Trophoblast cell (in vitro differentiated cells and primary cell): ENCODE measurements around the gene TMEM244. TPM values are rescaled to one million over a fixed set of nuclear protein-coding genes. Genes with fewer than 3 reads are reported as not detected.

Experiments used
- DNase-seq, 2 donors: peaks; one replicate each; pipeline ENCODE4 v3.0.0-alpha.2; 2016
- H2AFZ ChIP-seq: 2 replicates; pipeline ENCODE4 v1.6.1; 2013; ENCODE audit warnings: low read length, moderate library complexity, mild to moderate bottlenecking; ENCODE audit not compliant: insufficient read depth, poor library complexity
- H2AK5ac ChIP-seq: 2 replicates; pipeline ENCODE4 v1.6.1; 2013; ENCODE audit warnings: mild to moderate bottlenecking, low read length
- H2BK120ac ChIP-seq: 2 replicates; pipeline ENCODE4 v1.6.1; 2013; ENCODE audit warnings: low read length, mild to moderate bottlenecking, moderate library complexity; ENCODE audit not compliant: insufficient read depth, poor library complexity
- H2BK12ac ChIP-seq: 2 replicates; pipeline ENCODE4 v1.6.1; 2013; ENCODE audit warnings: mild to moderate bottlenecking, low read length, moderate library complexity
- H2BK5ac ChIP-seq: 2 replicates; pipeline ENCODE4 v1.6.1; 2013; ENCODE audit warnings: low read length, low read depth, moderate library complexity, mild to moderate bottlenecking; ENCODE audit not compliant: poor library complexity
- H3K14ac ChIP-seq: 2 replicates; pipeline ENCODE4 v1.6.1; 2013; ENCODE audit warnings: mild to moderate bottlenecking, low read length
- H3K18ac ChIP-seq: 2 replicates; pipeline ENCODE4 v1.6.1; 2013; ENCODE audit warnings: mild to moderate bottlenecking, low read length
- H3K23ac ChIP-seq: 2 replicates; pipeline ENCODE4 v1.6.1; 2013; ENCODE audit warnings: low read length
- H3K27ac ChIP-seq: 2 replicates; pipeline ENCODE4 v1.5.1; 2013; ENCODE audit warnings: low read depth, mild to moderate bottlenecking, inconsistent platforms, low read length, moderate library complexity
- H3K27me3 ChIP-seq: 2 replicates; pipeline ENCODE4 v1.6.1; 2013; ENCODE audit warnings: inconsistent platforms, mild to moderate bottlenecking, low read length, moderate library complexity; ENCODE audit not compliant: insufficient read depth
- H3K36me3 ChIP-seq, 2 experiments: 1 replicate in 1 of 2; 2 replicates in 1 of 2; pipeline ENCODE4 v1.6.1; 2013; ENCODE audit warnings: low read length in 2 of 2, mild to moderate bottlenecking in 2 of 2, moderate library complexity in 1 of 2; ENCODE audit not compliant: insufficient read depth in 2 of 2, control insufficient read depth in 1 of 2
- H3K4ac ChIP-seq: 2 replicates; pipeline ENCODE4 v1.6.1; 2013; ENCODE audit warnings: low read depth, mild to moderate bottlenecking, low read length, moderate library complexity
- H3K4me1 ChIP-seq, 2 experiments: 1 replicate in 1 of 2; 2 replicates in 1 of 2; pipeline ENCODE4 v1.6.1; 2013; ENCODE audit warnings: low read length in 2 of 2, mild to moderate bottlenecking in 2 of 2, moderate library complexity in 1 of 2; ENCODE audit not compliant: insufficient read depth in 2 of 2, control insufficient read depth in 1 of 2
- H3K4me2 ChIP-seq: 2 replicates; pipeline ENCODE4 v1.6.1; 2013; ENCODE audit warnings: inconsistent platforms, mild to moderate bottlenecking, low read length, moderate library complexity
- H3K4me3 ChIP-seq: 2 replicates; pipeline ENCODE4 v1.5.1; 2013; ENCODE audit warnings: mild to moderate bottlenecking, low read depth, low read length, inconsistent platforms
- H3K79me1 ChIP-seq: one replicate; pipeline ENCODE4 v1.6.1; 2013; ENCODE audit warnings: low read length
- H3K79me2 ChIP-seq: 2 replicates; pipeline ENCODE4 v1.6.1; 2013; ENCODE audit warnings: low read length, mild to moderate bottlenecking; ENCODE audit not compliant: control insufficient read depth, insufficient read depth, poor library complexity
- H3K9ac ChIP-seq: 2 replicates; pipeline ENCODE4 v1.6.1; 2013; ENCODE audit warnings: mild to moderate bottlenecking, low read length
- H3K9me3 ChIP-seq: 2 replicates; pipeline ENCODE4 v1.6.1; 2013; ENCODE audit warnings: low read depth, mild to moderate bottlenecking, control low read depth, inconsistent platforms, low read length; ENCODE audit not compliant: insufficient read depth
- H4K12ac ChIP-seq: 2 replicates; pipeline ENCODE4 v1.6.1; 2013; ENCODE audit warnings: low read depth, mild to moderate bottlenecking, low read length, moderate library complexity
- H4K8ac ChIP-seq: 2 replicates; pipeline ENCODE4 v1.6.1; 2013; ENCODE audit warnings: low read depth, mild to moderate bottlenecking, low read length, moderate library complexity
- H4K91ac ChIP-seq: one replicate; pipeline ENCODE4 v1.6.1; 2013; ENCODE audit warnings: low read depth, mild to moderate bottlenecking, low read length, moderate library complexity
- WGBS: extraction: QIAGEN DNeasy Blood & Tissue Kit; methylation state at CpG from one replicate; pipeline ENCODE4 v1.1.7; 2013; ENCODE audit warnings: missing lambda C conversion rate; ENCODE audit not compliant: insufficient read length, insufficient coverage; ENCODE audit errors: extremely low coverage; 5-methylcytosine and 5-hydroxymethylcytosine counted together
- polyA plus RNA-seq: library from polyadenylated mRNA; stranded (reverse); fragments of 200-250 nt; gene quantifications from 2 replicates; pipeline ENCODE4 v1.2.3, GENCODE V29; 2013

Gene TMEM244, protein sequence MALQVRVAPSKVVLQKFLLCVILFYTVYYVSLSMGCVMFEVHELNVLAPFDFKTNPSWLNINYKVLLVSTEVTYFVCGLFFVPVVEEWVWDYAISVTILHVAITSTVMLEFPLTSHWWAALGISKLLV
- polyA plus RNA-seq, result not detected in 2 replicates

DNA sequence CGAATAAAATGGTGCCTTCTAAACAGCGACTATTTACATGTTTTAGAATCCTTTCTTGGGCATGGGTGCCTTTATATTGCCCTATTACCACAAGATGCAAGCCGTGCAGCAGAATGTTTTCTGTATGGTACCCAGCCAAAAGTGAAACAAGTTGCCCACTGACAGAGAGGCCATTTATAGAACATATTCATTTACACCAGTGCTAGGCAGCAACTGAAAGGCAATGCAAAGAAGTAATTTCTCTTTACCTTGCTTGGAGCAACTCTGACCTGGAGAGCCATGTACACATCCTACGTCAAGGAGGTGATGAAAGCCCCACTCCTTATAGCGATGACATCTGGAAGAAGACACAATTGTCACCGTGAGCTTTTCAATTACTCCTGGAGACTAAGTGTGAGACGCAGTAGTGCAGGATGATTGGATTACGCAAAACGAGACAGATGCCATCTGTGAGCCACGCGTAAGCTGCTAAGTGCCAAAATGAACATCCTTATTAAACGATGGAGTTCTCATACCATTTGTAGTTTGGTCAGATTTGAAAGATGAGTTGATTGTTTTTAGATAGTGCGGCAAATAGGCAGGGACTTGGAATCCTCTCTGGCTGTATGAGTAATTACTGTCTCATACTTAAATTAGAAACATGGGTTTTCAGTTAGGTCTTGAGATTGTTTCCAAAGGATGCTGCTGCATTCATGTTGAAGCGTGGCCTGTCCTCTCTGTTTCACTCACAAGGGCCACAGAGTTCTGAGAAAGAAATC is at the start of gene TMEM244:
Gene TMEM244, minus strand, starts transcription at position 408 of the 758 bp plus-strand sequence. Its CDS starts 127 bp downstream, at position 281.
- no peak within 1 kb of the TSS for H3K14ac ChIP-seq
- no peak within 1 kb of the TSS for H4K91ac ChIP-seq
- H3K9me3 ChIP-seq, result no peaks in the 10 kb centered on the region
- H3K79me2 ChIP-seq, result no peaks in the 10 kb centered on the region
- H3K4me1 ChIP-seq, result no peaks in the 10 kb centered on the region
- no peak within 1 kb of the TSS for H3K4me3 ChIP-seq
- H4K12ac ChIP-seq, result no peak within 1 kb of the TSS
- H3K23ac ChIP-seq, result no peak within 1 kb of the TSS
- H2AK5ac ChIP-seq, result no peak within 1 kb of the TSS
- no peak within 1 kb of the TSS for H3K4ac ChIP-seq
- H3K18ac ChIP-seq, result no peak within 1 kb of the TSS
- WGBS, result no CpG with 5 or more reads among the region's 14 CpGs
- no peaks in the 10 kb centered on the region for H3K36me3 ChIP-seq
- no peaks in the 10 kb centered on the region for H3K79me1 ChIP-seq
- no peak within 1 kb of the TSS for H3K4me2 ChIP-seq
- no peak within 1 kb of the TSS for H2AFZ ChIP-seq
- H2BK120ac ChIP-seq, result no peak within 1 kb of the TSS
- H4K8ac ChIP-seq, result no peak within 1 kb of the TSS
- DNase-seq, result peak in 1 of 2 donors; percentile 9
- no peaks in the 10 kb centered on the region for H3K27me3 ChIP-seq
- H3K9ac ChIP-seq, result no peak within 1 kb of the TSS
- H2BK5ac ChIP-seq, result no peak within 1 kb of the TSS
- no peak within 1 kb of the TSS for H3K27ac ChIP-seq
- H2BK12ac ChIP-seq, result no peak within 1 kb of the TSS

DNA sequence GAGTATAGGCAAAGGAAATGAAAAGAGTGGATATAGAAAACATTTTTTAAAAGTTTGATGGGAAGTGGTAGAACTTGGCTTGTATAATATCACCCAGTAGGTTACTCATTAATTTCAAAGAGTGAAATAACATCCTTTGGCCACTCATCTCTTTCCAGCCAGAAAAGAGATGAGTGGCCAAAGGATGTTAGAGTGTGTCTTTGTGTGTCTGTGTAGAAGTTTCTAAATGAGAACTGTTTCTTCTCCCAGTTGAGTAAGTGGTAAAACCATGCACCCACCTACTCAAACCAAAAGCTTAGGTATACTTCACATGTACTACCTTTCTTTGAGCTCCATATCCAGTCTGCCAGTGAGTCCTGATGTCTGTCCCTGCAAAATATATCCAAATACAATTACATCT is 47.7 kb upstream of the TMEM244 start:
- Histone ChIP-seq H3K9me3 (no peaks in the 10 kb centered on the region), H3K79me1 (no peaks in the 10 kb centered on the region), H2AK5ac (no peak overlapping the region), H4K12ac (no peak overlapping the region), H3K79me2 (no peaks in the 10 kb centered on the region), H4K8ac (no peak overlapping the region), H3K23ac (no peak overlapping the region), H3K4ac (no peak overlapping the region), H3K18ac (no peak overlapping the region), H3K27me3 (no peaks in the 10 kb centered on the region), H3K14ac (no peak overlapping the region), H3K4me3 (no peak overlapping the region), H3K4me2 (no peak overlapping the region), H2BK5ac (no peak overlapping the region), H3K36me3 (no peaks in the 10 kb centered on the region), H3K4me1 (no peaks in the 10 kb centered on the region), H3K27ac (no peak overlapping the region), H2BK12ac (no peak overlapping the region), H4K91ac (no peak overlapping the region), H2BK120ac (no peak overlapping the region), H3K9ac (no peak overlapping the region), H2AFZ (no peak overlapping the region)
- no peak for DNase-seq

DNA sequence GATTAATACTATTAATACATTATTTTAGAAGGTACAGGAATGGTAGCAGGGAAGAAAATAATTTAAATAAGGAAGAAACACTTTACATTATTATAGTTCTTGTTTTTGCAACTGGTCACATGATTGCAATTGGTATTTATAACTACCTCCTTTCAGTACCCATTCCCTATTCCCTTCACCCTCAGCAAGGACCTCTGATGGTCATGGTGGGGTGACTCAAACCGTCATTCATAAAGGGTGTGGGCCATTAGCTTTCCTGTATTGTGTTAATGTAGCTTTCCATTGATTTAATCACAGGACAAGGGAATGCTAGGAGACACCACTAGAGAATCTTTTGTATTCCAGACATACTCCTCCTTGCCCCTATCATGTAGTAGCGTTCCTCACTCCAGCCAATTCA is 47.2 kb upstream of the TMEM244 start:
- Histone ChIP-seq H2BK12ac (no peak overlapping the region), H3K36me3 (no peaks in the 10 kb centered on the region), H3K27me3 (no peaks in the 10 kb centered on the region), H3K79me2 (no peaks in the 10 kb centered on the region), H3K9ac (no peak overlapping the region), H3K79me1 (no peaks in the 10 kb centered on the region), H3K27ac (no peak overlapping the region), H2AFZ (no peak overlapping the region), H3K18ac (no peak overlapping the region), H4K8ac (no peak overlapping the region), H2BK120ac (no peak overlapping the region), H3K23ac (no peak overlapping the region), H3K4me3 (no peak overlapping the region), H3K4ac (no peak overlapping the region), H3K4me2 (no peak overlapping the region), H4K12ac (no peak overlapping the region), H3K9me3 (no peaks in the 10 kb centered on the region), H2AK5ac (no peak overlapping the region), H4K91ac (no peak overlapping the region), H3K14ac (no peak overlapping the region), H2BK5ac (no peak overlapping the region), H3K4me1 (no peaks in the 10 kb centered on the region)
- no CpG with 5 or more reads among the region's 2 CpGs for WGBS
- DNase-seq, result peak in 1 of 2 donors; percentile 12

DNA sequence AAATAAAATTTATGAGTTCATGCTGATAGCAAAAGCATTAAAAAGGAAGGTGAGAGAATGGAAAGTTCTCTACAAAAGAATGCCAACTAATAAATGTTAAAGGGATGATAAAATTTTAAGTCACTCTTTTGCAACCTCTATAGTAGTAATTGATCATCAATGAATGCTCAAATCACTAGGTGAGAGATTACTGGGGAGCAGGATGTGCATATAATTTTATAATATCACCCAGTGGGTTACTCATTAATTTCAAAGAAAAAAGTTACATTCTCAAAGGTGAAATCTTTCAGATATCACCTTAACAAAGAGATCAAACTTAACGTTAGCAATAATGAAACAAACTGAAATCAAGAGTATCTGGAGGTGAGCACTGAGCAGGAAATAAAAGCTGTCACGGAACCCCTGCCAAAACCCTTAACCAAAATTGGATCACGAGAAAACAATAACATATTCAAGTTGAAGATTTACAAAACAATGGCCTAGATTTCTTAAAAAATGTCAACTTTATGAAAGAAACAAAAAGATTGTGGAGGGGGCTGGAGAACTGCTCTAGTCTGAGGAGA is 45.5 kb upstream of the TMEM244 start:
- Histone ChIP-seq H3K9me3 (no peaks in the 10 kb centered on the region), H3K4me3 (no peak overlapping the region), H3K27me3 (no peaks in the 10 kb centered on the region), H2BK12ac (no peak overlapping the region), H3K79me2 (no peaks in the 10 kb centered on the region), H2BK120ac (no peak overlapping the region), H4K12ac (no peak overlapping the region), H3K14ac (no peak overlapping the region), H4K8ac (no peak overlapping the region), H3K27ac (no peak overlapping the region), H3K23ac (no peak overlapping the region), H3K4ac (no peak overlapping the region), H4K91ac (no peak overlapping the region), H3K4me2 (no peak overlapping the region), H2BK5ac (no peak overlapping the region), H3K18ac (no peak overlapping the region), H3K9ac (no peak overlapping the region), H2AK5ac (no peak overlapping the region), H3K36me3 (no peaks in the 10 kb centered on the region), H2AFZ (no peak overlapping the region), H3K4me1 (no peaks in the 10 kb centered on the region), H3K79me1 (no peaks in the 10 kb centered on the region)
- no peak for DNase-seq
- WGBS, result no CpG with 5 or more reads among the region's 3 CpGs
